ENCODE results near the gene CYBC1.

Gene CYBC1

GRCh38 chr17:82428546-82428945, 22.0 kb downstream of the CYBC1 start:
- H3K4me2 ChIP-seq (ENCODE audit: insufficient read depth, low read length), result no peak overlapping the region
- no peaks in the 10 kb centered on the region for H3K27me3 ChIP-seq (ENCODE audit: insufficient read depth, low read length, poor library complexity)
- H3K79me2 ChIP-seq (ENCODE audit: insufficient read depth, low read length), result no peaks in the 10 kb centered on the region
- no peaks in the 10 kb centered on the region for H3K9me3 ChIP-seq (ENCODE audit: insufficient read depth, low read length, severe bottlenecking)
- H3K4me3 ChIP-seq (ENCODE audit: low read depth in 1 of 2, low read length in 2 of 2), result no peak overlapping the region
- H4K20me1 ChIP-seq (ENCODE audit: insufficient read depth, low read length), result no peaks in the 10 kb centered on the region
- H3K4me1 ChIP-seq (ENCODE audit: insufficient read depth, low read length), result 0 out of 2 replicates have a peak, but pooled peaks cover 3% of the 10 kb centered on the region
- DNase-seq (no peak), ATAC-seq (ENCODE audit: insufficient read depth, low read depth) (no peak)
- H3K9ac ChIP-seq (ENCODE audit: low read depth, low read length), result no peak overlapping the region
- TF ChIP-seq EZH2 (IDR thresholded peaks at IDR 0.05; ENCODE audit: borderline replicate concordance, low read depth, low read length, severe bottlenecking), result no peak
- TF ChIP-seq CTCF (IDR thresholded peaks at IDR 0.05; ENCODE audit: borderline replicate concordance, extremely low read depth, low read length, poor library complexity, severe bottlenecking), result no peak
- no peak overlapping the region; the same call in 1 of the 2 replicates for H3K27ac ChIP-seq (ENCODE audit: low read length)
- peaks cover 7% of the 10 kb centered on the region; the same call in 1 of the 2 replicates for H3K36me3 ChIP-seq (ENCODE audit: insufficient read depth, low read length)
- H2AFZ ChIP-seq (ENCODE audit: low read depth, low read length), result no peak overlapping the region

GRCh38 chr17:82424863-82425159, 25.7 kb downstream of the CYBC1 start:
- Histone ChIP-seq H3K27ac (ENCODE audit: low read length) (no peak overlapping the region), H3K4me1 (ENCODE audit: insufficient read depth, low read length) (peaks cover 8% of the 10 kb centered on the region), H3K9me3 (ENCODE audit: insufficient read depth, low read length, severe bottlenecking) (no peaks in the 10 kb centered on the region), H3K4me2 (ENCODE audit: insufficient read depth, low read length) (no peak overlapping the region), H3K4me3 (ENCODE audit: low read depth in 1 of 2, low read length in 2 of 2) (no peak overlapping the region), H2AFZ (ENCODE audit: low read depth, low read length) (no peak overlapping the region), H4K20me1 (ENCODE audit: insufficient read depth, low read length) (no peaks in the 10 kb centered on the region), H3K79me2 (ENCODE audit: insufficient read depth, low read length) (peaks cover 5% of the 10 kb centered on the region; the same call in 1 of the 2 replicates), H3K36me3 (ENCODE audit: insufficient read depth, low read length) (peaks cover 19% of the 10 kb centered on the region), H3K27me3 (ENCODE audit: insufficient read depth, low read length, poor library complexity) (no peaks in the 10 kb centered on the region), H3K9ac (ENCODE audit: low read depth, low read length) (no peak overlapping the region)
- ATAC-seq (ENCODE audit: insufficient read depth, low read depth) (no peak), DNase-seq (no peak)
- TF ChIP-seq EZH2 (IDR thresholded peaks at IDR 0.05; ENCODE audit: borderline replicate concordance, low read depth, low read length, severe bottlenecking) (no peak), CTCF (IDR thresholded peaks at IDR 0.05; ENCODE audit: borderline replicate concordance, extremely low read depth, low read length, poor library complexity, severe bottlenecking) (no peak)

GRCh38 chr17:82424001-82424862, 26.3 kb downstream of the CYBC1 start:
- Histone ChIP-seq H3K9me3 (ENCODE audit: insufficient read depth, low read length, severe bottlenecking) (no peaks in the 10 kb centered on the region), H3K79me2 (ENCODE audit: insufficient read depth, low read length) (peaks cover 8% of the 10 kb centered on the region; the same call in 1 of the 2 replicates), H3K4me1 (ENCODE audit: insufficient read depth, low read length) (peaks cover 14% of the 10 kb centered on the region), H3K36me3 (ENCODE audit: insufficient read depth, low read length) (peaks cover 21% of the 10 kb centered on the region), H3K4me2 (ENCODE audit: insufficient read depth, low read length) (no peak overlapping the region), H3K4me3 (ENCODE audit: low read depth in 1 of 2, low read length in 2 of 2) (no peak overlapping the region), H3K27ac (ENCODE audit: low read length) (no peak overlapping the region), H2AFZ (ENCODE audit: low read depth, low read length) (no peak overlapping the region), H4K20me1 (ENCODE audit: insufficient read depth, low read length) (no peaks in the 10 kb centered on the region), H3K27me3 (ENCODE audit: insufficient read depth, low read length, poor library complexity) (no peaks in the 10 kb centered on the region), H3K9ac (ENCODE audit: low read depth, low read length) (no peak overlapping the region)
- peak; percentile 61 for DNase-seq
- TF ChIP-seq EZH2 (IDR thresholded peaks at IDR 0.05; ENCODE audit: borderline replicate concordance, low read depth, low read length, severe bottlenecking) (no peak), CTCF (IDR thresholded peaks at IDR 0.05; ENCODE audit: borderline replicate concordance, extremely low read depth, low read length, poor library complexity, severe bottlenecking) (peak; percentile 83)
- ATAC-seq (ENCODE audit: insufficient read depth, low read depth), result peak; percentile 64
